Esophagus squamous epithelium (tissue), 5 donors: ENCODE measurements around the gene ARID5B. TPM values are rescaled to one million over a fixed set of nuclear protein-coding genes. Genes with fewer than 3 reads are reported as not detected.

ENCODE experiments used
- DNase-seq: peaks from one replicate; lab custom pipeline; 2025; lab: John Stamatoyannopoulos, UW
- H3K27ac ChIP-seq, 4 donors: fragments of 200-600 bp; sonication (generic); one replicate each; pipeline ENCODE4 v1.5.1; 2016 to 2019; ENCODE audit warnings: mild to moderate bottlenecking in 1 of 4
- H3K27me3 ChIP-seq, 4 donors: fragments of 200-600 bp; sonication (generic); 1 replicate in 3 of 4; 2 replicates in 1 of 4; pipeline versions ENCODE4 v1.5.1 to v1.6.0; 2017 to 2021; ENCODE audit warnings: antibody characterized with exemption in 1 of 4
- H3K36me3 ChIP-seq, 3 donors: fragments of 200-600 bp; sonication (generic); one replicate each; pipeline ENCODE4 v1.5.1; 2016 to 2019
- H3K4me1 ChIP-seq, 3 donors: fragments of 200-600 bp; sonication (generic); one replicate each; pipeline ENCODE4 v1.5.1; 2017 to 2019
- H3K4me3 ChIP-seq, 4 donors: fragments of 200-600 bp; sonication (generic); 1 replicate in 3 of 4; 2 replicates in 1 of 4; pipeline ENCODE4 v1.5.1; 2016 to 2019; ENCODE audit warnings: mild to moderate bottlenecking in 2 of 4, moderate library complexity in 1 of 4
- H3K9me3 ChIP-seq, 3 donors: fragments of 200-600 bp; sonication (generic); one replicate each; pipeline ENCODE4 v1.5.1; 2016 to 2019
- CTCF ChIP-seq, 6 experiments: fragments of 450-650 bp in 4 of 6; fragments of 200-600 bp in 2 of 6; sonication (generic) in 2 of 6; IDR thresholded peaks; one replicate each; pipeline ENCODE4 v1.5.1; 2016 to 2019; ENCODE audit warnings: antibody characterized with exemption in 6 of 6, mild to moderate bottlenecking in 4 of 6, moderate library complexity in 4 of 6
- POLR2A ChIP-seq, 4 donors: fragments of 450-650 bp; IDR thresholded peaks; one replicate each; pipeline ENCODE4 v1.6.1; 2017; ENCODE audit warnings: antibody characterized with exemption in 4 of 4, mild to moderate bottlenecking in 4 of 4, moderate library complexity in 3 of 4
- WGBS, 2 donors: methylation state at CpG; one replicate each; pipeline ENCODE4 v1.1.5; 2018; 5-methylcytosine and 5-hydroxymethylcytosine counted together
- intact Hi-C: fragments of 100-400 bp; cut with DNase I; formaldehyde crosslinking; loops from one replicate; pipeline ENCODE4 v1.15.0; 2022
- total RNA-seq, 4 donors: library from RNA; depleted of rRNA; stranded (reverse); fragments of >200 nt; gene quantifications; one replicate each; pipeline ENCODE4 v1.1.0, GENCODE V29; 2016
- donor health status: DM: yes; HTN: yes; CAD: no.

The ARID5B gene
- total RNA-seq, 4 donors from 2014 or later = 18.0 to 38.1 (median 30.2) TPM

- peak in 1 of 4 donors; percentile 13 for TF ChIP-seq POLR2A (IDR thresholded peaks at IDR 0.05)
- no peak for TF ChIP-seq CTCF (IDR thresholded peaks at IDR 0.05)
- Histone ChIP-seq H3K27ac (peak overlapping the region; percentile 87 to 92 (median 90)), H3K27me3 (no peaks in the 10 kb centered on the region), H3K4me3 (peak overlapping the region in 3 of 4 donors; percentile 6 to 33 (median 9)), H3K4me1 (peaks cover 33 to 85% (median 50%) of the 10 kb centered on the region in 3 donors), H3K9me3 (no peaks in the 10 kb centered on the region), H3K36me3 (no peaks in the 10 kb centered on the region)
- intact Hi-C loops = no loop called here
- 16 to 22% methylated on average over 4 to 5 of the region's 6 CpGs for WGBS, 2 donors
- DNase-seq = no peak
Observed at GRCh38 chr10:62019685-62020359, 118.3 kb downstream of the ARID5B start.

- TF ChIP-seq CTCF (IDR thresholded peaks at IDR 0.05) (no peak), POLR2A (IDR thresholded peaks at IDR 0.05) (no peak)
- peaks cover 33 to 93% (median 57%) of the 10 kb centered on the region in 3 donors for H3K4me1 ChIP-seq
- no peak overlapping the region for H3K4me3 ChIP-seq
- H3K9me3 ChIP-seq = no peaks in the 10 kb centered on the region
- no peak for DNase-seq
- no peaks in the 10 kb centered on the region for H3K27me3 ChIP-seq
- WGBS, 2 donors = 59 to 78% methylated on average over 2 of the region's 2 CpGs
- H3K27ac ChIP-seq = peak overlapping the region; percentile 18 to 92 (median 90)
- intact Hi-C loops = no loop called here
- no peaks in the 10 kb centered on the region for H3K36me3 ChIP-seq
Observed at GRCh38 chr10:62021128-62021665, 119.7 kb downstream of the ARID5B start.

GRCh38 chr10:62021978-62022802, 120.7 kb downstream of the ARID5B start:
- H3K27ac ChIP-seq = peak overlapping the region in 2 of 4 donors; percentile 45 to 92
- H3K4me1 ChIP-seq = peaks cover 30 to 93% (median 60%) of the 10 kb centered on the region in 3 donors

GRCh38 chr10:62022830-62023229, 121.3 kb downstream of the ARID5B start:
- 66 to 78% methylated on average over 6 of the region's 6 CpGs for WGBS, 2 donors
- Histone ChIP-seq H3K27me3 (no peaks in the 10 kb centered on the region), H3K27ac (peak overlapping the region in 1 of 4 donors; percentile 92), H3K36me3 (no peaks in the 10 kb centered on the region), H3K4me3 (no peak overlapping the region), H3K4me1 (peaks cover 36 to 93% (median 61%) of the 10 kb centered on the region in 3 donors), H3K9me3 (no peaks in the 10 kb centered on the region)
- no peak for DNase-seq
- no peak for TF ChIP-seq CTCF (IDR thresholded peaks at IDR 0.05)
- TF ChIP-seq POLR2A (IDR thresholded peaks at IDR 0.05) = no peak
- intact Hi-C loops = no loop called here

More at GRCh38 chr10:62021978-62022802, 120.7 kb downstream of the ARID5B start:
- no peak for TF ChIP-seq CTCF (IDR thresholded peaks at IDR 0.05)
- no peak for TF ChIP-seq POLR2A (IDR thresholded peaks at IDR 0.05)
- 77 to 84% methylated on average over 5 of the region's 5 CpGs for WGBS, 2 donors
- no peaks in the 10 kb centered on the region for H3K9me3 ChIP-seq
- no peak overlapping the region for H3K4me3 ChIP-seq
- DNase-seq = no peak
- no peaks in the 10 kb centered on the region for H3K36me3 ChIP-seq
- H3K27me3 ChIP-seq = no peaks in the 10 kb centered on the region
- intact Hi-C loops = no loop called here
